PC-9 (cell line): ENCODE measurements around the gene SERHL2. TPM values are rescaled to one million over a fixed set of nuclear protein-coding genes. Genes with fewer than 3 reads are reported as not detected.
"Not testable (repeated sequence)": the region's sequence is repeated elsewhere in the genome, so short reads cannot be mapped to it uniquely, and the experiment has no call there.

Experiments
- BruUV-seq: library from RNA; stranded (reverse); fragments of 400-500 nt; replicated peaks from 2 replicates; lab custom pipeline; 2021; lab: Mats Ljungman, UMichigan
- CTCF ChIA-PET: fragments of 300-600 bp; sonication (Branson Sonifier 250); formaldehyde crosslinking; loops from one replicate; lab custom pipeline; 2022; ENCODE audit warnings: antibody characterized with exemption; lab: Charles Lee
- POLR2A ChIA-PET: fragments of 300-600 bp; sonication (Branson Sonifier 250); formaldehyde crosslinking; loops from one replicate; lab custom pipeline; 2022; ENCODE audit warnings: antibody characterized with exemption; ENCODE audit not compliant: unreplicated experiment; lab: Charles Lee
- DNase-seq, 2 experiments: peaks; one replicate each; pipeline versions ENCODE4 v3.0.0 to v3.0.0-alpha.2; 2015 to 2022; ENCODE audit warnings: mixed read lengths in 1 of 2
- H2AFZ ChIP-seq: fragments of 200-600 bp; sonication (generic); 2 replicates; pipeline ENCODE4 v1.8.1; 2017; ENCODE audit warnings: antibody characterized with exemption
- H3F3A ChIP-seq: fragments of 200-600 bp; sonication (generic); 2 replicates; pipeline ENCODE4 v1.8.1; 2017; ENCODE audit warnings: antibody characterized with exemption, mild to moderate bottlenecking, low read depth; ENCODE audit not compliant: insufficient read depth
- H3K27ac ChIP-seq: fragments of 200-600 bp; sonication (generic); 2 replicates; pipeline ENCODE4 v1.6.1; 2016; ENCODE audit warnings: mixed run types
- H3K27me3 ChIP-seq: fragments of 200-600 bp; sonication (generic); 2 replicates; pipeline ENCODE4 v1.6.1; 2016; ENCODE audit warnings: low read depth, mixed run types; ENCODE audit not compliant: insufficient read depth
- H3K36me3 ChIP-seq: fragments of 200-600 bp; sonication (generic); 2 replicates; pipeline ENCODE4 v1.6.1; 2016; ENCODE audit warnings: low read depth, mixed run types
- H3K4me1 ChIP-seq: fragments of 200-600 bp; sonication (generic); replicated peaks from 2 replicates; pipeline ENCODE4 v1.6.1; 2016; ENCODE audit warnings: mixed run types; ENCODE audit not compliant: insufficient read depth
- H3K4me2 ChIP-seq: fragments of 200-600 bp; sonication (generic); 2 replicates; pipeline ENCODE4 v1.6.1; 2017; ENCODE audit warnings: mixed run types
- H3K4me3 ChIP-seq: fragments of 200-600 bp; sonication (generic); 2 replicates; pipeline ENCODE4 v1.6.1; 2016; ENCODE audit warnings: mixed run types
- H3K79me2 ChIP-seq: fragments of 200-600 bp; sonication (generic); 2 replicates; pipeline ENCODE4 v1.6.1; 2017; ENCODE audit warnings: low read depth, mixed run types
- H3K9me2 ChIP-seq: fragments of 200-600 bp; sonication (generic); 2 replicates; pipeline ENCODE4 v1.8.1; 2017; ENCODE audit warnings: mild to moderate bottlenecking; ENCODE audit not compliant: insufficient read depth
- H3K9me3 ChIP-seq: fragments of 200-600 bp; sonication (generic); 2 replicates; pipeline ENCODE4 v1.8.1; 2016; ENCODE audit warnings: low read depth; ENCODE audit not compliant: insufficient read depth
- H4K20me1 ChIP-seq: fragments of 200-600 bp; sonication (generic); 2 replicates; pipeline ENCODE4 v1.8.1; 2017; ENCODE audit not compliant: insufficient read depth
- CTCF ChIP-seq: fragments of 200-600 bp; sonication (generic); conservative IDR thresholded peaks from 2 replicates; pipeline ENCODE4 v1.6.1; 2017; ENCODE audit warnings: mixed run types, antibody characterized with exemption, mild to moderate bottlenecking, moderate library complexity
- EZH2 ChIP-seq: fragments of 200-600 bp; sonication (generic); IDR thresholded peaks from 2 replicates; pipeline ENCODE4 v1.8.0; 2017; ENCODE audit warnings: antibody characterized with exemption, low read depth
- intact Hi-C: fragments of 100-400 bp; cut with micrococcal nuclease; formaldehyde crosslinking; loops from one replicate; pipeline ENCODE4 v1.10.0; 2022; ENCODE audit not compliant: unreplicated experiment
- total RNA-seq: library from RNA; stranded (reverse); gene quantifications from 2 replicates; pipeline ENCODE4 v1.2.3, GENCODE V29; 2021

The SERHL2 gene
- total RNA-seq, 1 experiment from 2014 or later: 2.4 TPM

GRCh38 chr22:42528591-42529307 lies 25.0 kb upstream of the SERHL2 start:
- POLR2A ChIA-PET: interaction anchor here (0.7 kb wide), 1 partner anchor 121 kb away, joined by 5 read pairs; no protein-coding TSS in a partner anchor
- Histone ChIP-seq H3K9me2 (no peaks in the 10 kb centered on the region), H3K27me3 (no peaks in the 10 kb centered on the region), H3K27ac (peak overlapping the region; percentile 44), H3K4me1 (peaks cover 24% of the 10 kb centered on the region), H4K20me1 (no peaks in the 10 kb centered on the region), H3K4me3 (no peak overlapping the region), H3K9me3 (no peaks in the 10 kb centered on the region), H3K36me3 (no peaks in the 10 kb centered on the region), H3K79me2 (no peaks in the 10 kb centered on the region), H2AFZ (no peak overlapping the region), H3F3A (no peaks in the 10 kb centered on the region; the same call in 1 of the 2 replicates), H3K4me2 (peak overlapping the region; percentile 35)
- DNase-seq: no peak
- CTCF ChIA-PET: no interaction called here
- intact Hi-C loops: no loop called here
- TF ChIP-seq EZH2 (no peak), CTCF (no peak)
- BruUV-seq: no TSS peak

GRCh38 chr22:42529435-42529834 lies 24.3 kb upstream of the SERHL2 start:
- H3K36me3 ChIP-seq, H3F3A ChIP-seq, BruUV-seq, intact Hi-C loops, CTCF ChIA-PET, H3K4me3 ChIP-seq, H3K27me3 ChIP-seq, H3K9me3 ChIP-seq, H2AFZ ChIP-seq, H3K9me2 ChIP-seq, H3K79me2 ChIP-seq, H4K20me1 ChIP-seq: not testable (repeated sequence)
- Histone ChIP-seq H3K4me1 (peaks cover 26% of the 10 kb centered on the region), H3K27ac (peak overlapping the region; percentile 44), H3K4me2 (peak overlapping the region; percentile 35)
- POLR2A ChIA-PET: interaction anchor here (0.7 kb wide), 1 partner anchor 120 kb away, joined by 5 read pairs; no protein-coding TSS in a partner anchor
- DNase-seq: peak; percentile 69 to 86

- not testable (repeated sequence) for H3K27ac ChIP-seq, DNase-seq, BruUV-seq, H3K79me2 ChIP-seq, H3K27me3 ChIP-seq, H3K36me3 ChIP-seq, H3F3A ChIP-seq, H3K9me3 ChIP-seq, H3K4me2 ChIP-seq, H2AFZ ChIP-seq, H3K9me2 ChIP-seq, H3K4me3 ChIP-seq, H4K20me1 ChIP-seq
- POLR2A ChIA-PET: interaction anchor here (0.7 kb wide), 1 partner anchor 698 kb away, joined by 3 read pairs; no protein-coding TSS in a partner anchor
- peaks cover 27% of the 10 kb centered on the region for H3K4me1 ChIP-seq
- CTCF ChIA-PET: interaction anchor here (0.6 kb wide), 1 partner anchor 74 kb away, joined by 7 read pairs; no protein-coding TSS in a partner anchor
- intact Hi-C loops: loop anchor here (2.0 to 5.0 kb wide), 3 partner anchors 21 to 291 kb away; partner anchors contain the start of genes POLDIP3 and SERHL2
These were observed 22.2 kb upstream of the SERHL2 start for GRCh38 chr22:42531401-42532084.

- CTCF ChIA-PET: interaction anchor here (0.7 kb wide), 2 partner anchors 604 to 654 kb away, joined by 4 to 5 read pairs; no protein-coding TSS in a partner anchor
These were observed 20.1 kb upstream of the SERHL2 start for GRCh38 chr22:42533638-42533977.

More at GRCh38 chr22:42533638-42533977, 20.1 kb upstream of the SERHL2 start:
- intact Hi-C loops: loop anchor here (2.0 to 5.0 kb wide), 3 partner anchors 19 to 289 kb away; partner anchors contain the start of genes POLDIP3 and SERHL2
- no peaks in the 10 kb centered on the region for H4K20me1 ChIP-seq
- no peaks in the 10 kb centered on the region for H3K27me3 ChIP-seq
- H3K79me2 ChIP-seq: no peaks in the 10 kb centered on the region
- H2AFZ ChIP-seq: no peak overlapping the region
- peaks cover 12% of the 10 kb centered on the region for H3F3A ChIP-seq
- no peak for DNase-seq
- no peak overlapping the region for H3K27ac ChIP-seq
- H3K36me3 ChIP-seq: no peaks in the 10 kb centered on the region
- H3K4me1 ChIP-seq: peaks cover 40% of the 10 kb centered on the region
- peak overlapping the region; percentile 84 for H3K4me2 ChIP-seq
- no peaks in the 10 kb centered on the region for H3K9me3 ChIP-seq
- BruUV-seq: no TSS peak
- peak overlapping the region; percentile 57; the same call in 1 of the 2 replicates for H3K4me3 ChIP-seq
- no peaks in the 10 kb centered on the region for H3K9me2 ChIP-seq
- POLR2A ChIA-PET: no interaction called here
- TF ChIP-seq CTCF (no peak), EZH2 (no peak)
